ENCODE data around the gene DIS3L2.

DNA sequence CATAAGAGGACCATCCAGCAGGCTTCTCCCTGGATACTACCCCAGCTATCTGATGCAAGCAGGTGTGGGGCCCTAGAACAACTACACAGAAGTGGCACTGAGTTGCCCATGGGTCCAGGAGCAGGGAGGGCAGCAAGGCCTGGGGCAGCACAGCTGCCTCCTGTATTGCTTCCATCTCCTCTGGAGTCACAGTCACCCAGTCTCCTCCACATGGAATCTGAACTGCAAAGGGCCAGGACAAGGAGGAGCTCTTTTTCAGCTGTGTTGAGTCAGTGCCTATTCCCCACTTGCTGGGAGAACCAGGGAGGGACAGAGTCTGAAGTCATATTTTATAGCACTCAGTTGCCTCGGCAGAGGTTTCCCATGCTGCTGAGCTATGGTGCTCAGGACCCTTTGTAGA is 349.2 kb downstream of the DIS3L2 start:
- TF ChIP-seq, protein P1, sequence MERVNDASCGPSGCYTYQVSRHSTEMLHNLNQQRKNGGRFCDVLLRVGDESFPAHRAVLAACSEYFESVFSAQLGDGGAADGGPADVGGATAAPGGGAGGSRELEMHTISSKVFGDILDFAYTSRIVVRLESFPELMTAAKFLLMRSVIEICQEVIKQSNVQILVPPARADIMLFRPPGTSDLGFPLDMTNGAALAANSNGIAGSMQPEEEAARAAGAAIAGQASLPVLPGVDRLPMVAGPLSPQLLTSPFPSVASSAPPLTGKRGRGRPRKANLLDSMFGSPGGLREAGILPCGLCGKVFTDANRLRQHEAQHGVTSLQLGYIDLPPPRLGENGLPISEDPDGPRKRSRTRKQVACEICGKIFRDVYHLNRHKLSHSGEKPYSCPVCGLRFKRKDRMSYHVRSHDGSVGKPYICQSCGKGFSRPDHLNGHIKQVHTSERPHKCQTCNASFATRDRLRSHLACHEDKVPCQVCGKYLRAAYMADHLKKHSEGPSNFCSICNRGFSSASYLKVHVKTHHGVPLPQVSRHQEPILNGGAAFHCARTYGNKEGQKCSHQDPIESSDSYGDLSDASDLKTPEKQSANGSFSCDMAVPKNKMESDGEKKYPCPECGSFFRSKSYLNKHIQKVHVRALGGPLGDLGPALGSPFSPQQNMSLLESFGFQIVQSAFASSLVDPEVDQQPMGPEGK (CRISPR knock-in tag; IDR thresholded peaks at IDR 0.05; ENCODE audit: borderline replicate concordance), result no peak
- no peak for TF ChIP-seq SNAI2 (CRISPR knock-in tag; IDR thresholded peaks at IDR 0.05)
- no peak for TF ChIP-seq ARNTL (CRISPR knock-in tag; IDR thresholded peaks at IDR 0.05; ENCODE audit: borderline replicate concordance, low read depth)
- TF ChIP-seq, protein P2, sequence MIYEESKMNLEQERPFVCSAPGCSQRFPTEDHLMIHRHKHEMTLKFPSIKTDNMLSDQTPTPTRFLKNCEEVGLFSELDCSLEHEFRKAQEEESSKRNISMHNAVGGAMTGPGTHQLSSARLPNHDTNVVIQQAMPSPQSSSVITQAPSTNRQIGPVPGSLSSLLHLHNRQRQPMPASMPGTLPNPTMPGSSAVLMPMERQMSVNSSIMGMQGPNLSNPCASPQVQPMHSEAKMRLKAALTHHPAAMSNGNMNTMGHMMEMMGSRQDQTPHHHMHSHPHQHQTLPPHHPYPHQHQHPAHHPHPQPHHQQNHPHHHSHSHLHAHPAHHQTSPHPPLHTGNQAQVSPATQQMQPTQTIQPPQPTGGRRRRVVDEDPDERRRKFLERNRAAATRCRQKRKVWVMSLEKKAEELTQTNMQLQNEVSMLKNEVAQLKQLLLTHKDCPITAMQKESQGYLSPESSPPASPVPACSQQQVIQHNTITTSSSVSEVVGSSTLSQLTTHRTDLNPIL (CRISPR knock-in tag; IDR thresholded peaks at IDR 0.05; ENCODE audit: low read depth), result no peak
- TF ChIP-seq TCF4 (CRISPR knock-in tag; IDR thresholded peaks at IDR 0.05; ENCODE audit: borderline replicate concordance), result no peak
- TF ChIP-seq, protein P3, sequence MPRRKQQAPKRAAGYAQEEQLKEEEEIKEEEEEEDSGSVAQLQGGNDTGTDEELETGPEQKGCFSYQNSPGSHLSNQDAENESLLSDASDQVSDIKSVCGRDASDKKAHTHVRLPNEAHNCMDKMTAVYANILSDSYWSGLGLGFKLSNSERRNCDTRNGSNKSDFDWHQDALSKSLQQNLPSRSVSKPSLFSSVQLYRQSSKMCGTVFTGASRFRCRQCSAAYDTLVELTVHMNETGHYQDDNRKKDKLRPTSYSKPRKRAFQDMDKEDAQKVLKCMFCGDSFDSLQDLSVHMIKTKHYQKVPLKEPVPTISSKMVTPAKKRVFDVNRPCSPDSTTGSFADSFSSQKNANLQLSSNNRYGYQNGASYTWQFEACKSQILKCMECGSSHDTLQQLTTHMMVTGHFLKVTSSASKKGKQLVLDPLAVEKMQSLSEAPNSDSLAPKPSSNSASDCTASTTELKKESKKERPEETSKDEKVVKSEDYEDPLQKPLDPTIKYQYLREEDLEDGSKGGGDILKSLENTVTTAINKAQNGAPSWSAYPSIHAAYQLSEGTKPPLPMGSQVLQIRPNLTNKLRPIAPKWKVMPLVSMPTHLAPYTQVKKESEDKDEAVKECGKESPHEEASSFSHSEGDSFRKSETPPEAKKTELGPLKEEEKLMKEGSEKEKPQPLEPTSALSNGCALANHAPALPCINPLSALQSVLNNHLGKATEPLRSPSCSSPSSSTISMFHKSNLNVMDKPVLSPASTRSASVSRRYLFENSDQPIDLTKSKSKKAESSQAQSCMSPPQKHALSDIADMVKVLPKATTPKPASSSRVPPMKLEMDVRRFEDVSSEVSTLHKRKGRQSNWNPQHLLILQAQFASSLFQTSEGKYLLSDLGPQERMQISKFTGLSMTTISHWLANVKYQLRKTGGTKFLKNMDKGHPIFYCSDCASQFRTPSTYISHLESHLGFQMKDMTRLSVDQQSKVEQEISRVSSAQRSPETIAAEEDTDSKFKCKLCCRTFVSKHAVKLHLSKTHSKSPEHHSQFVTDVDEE (CRISPR knock-in tag; IDR thresholded peaks at IDR 0.05), result no peak
- no peak for TF ChIP-seq PPARA (CRISPR knock-in tag; IDR thresholded peaks at IDR 0.05; ENCODE audit: borderline replicate concordance)

All from SK-N-SH treated with all-trans-retinoic acid at 6 μM for 48 hours (cell line).